Measurements from ENCODE around the gene SERPINB5. TPM values are rescaled to one million over a fixed set of nuclear protein-coding genes. Genes with fewer than 3 reads are reported as not detected.

The SERPINB5 gene
- total and polyA plus RNA-seq, 2 experiments from 2014 or later, result 0.16 TPM; not detected in 1

DNA sequence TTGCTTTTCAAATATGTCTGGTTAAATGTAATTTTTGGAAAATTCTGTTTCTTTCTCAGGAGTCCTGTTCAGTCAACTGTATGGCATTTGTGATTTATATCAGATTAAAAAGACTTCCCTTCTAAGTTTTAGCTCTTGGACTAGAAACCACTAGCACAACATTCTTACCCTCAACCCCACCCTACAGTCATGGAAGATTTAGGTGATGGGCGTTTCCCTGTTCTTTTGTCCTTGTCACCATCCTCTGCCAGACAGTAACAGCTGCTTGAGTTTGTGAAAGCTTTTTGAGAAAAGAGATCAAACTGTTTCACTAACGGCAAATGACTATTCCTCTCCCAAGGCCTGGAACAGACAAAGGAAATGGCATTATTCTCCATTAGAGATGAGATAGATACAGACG is 31.8 kb downstream of the SERPINB5 start:
- Histone ChIP-seq H4K20me1 (replicated peaks; ENCODE audit: insufficient read depth) (no peaks in the 10 kb centered on the region), H3K4me1 (ENCODE audit: insufficient read depth) (peaks cover 26% of the 10 kb centered on the region), H3K4me3 (no peak overlapping the region), H3K36me3 (ENCODE audit: insufficient read depth) (no peaks in the 10 kb centered on the region), H3K27ac (ENCODE audit: low read depth) (no peak overlapping the region), H3K4me2 (no peak overlapping the region), H3K79me2 (replicated peaks; ENCODE audit: insufficient read depth) (no peaks in the 10 kb centered on the region), H3K27me3 (ENCODE audit: insufficient read depth) (no peaks in the 10 kb centered on the region), H3K9me2 (ENCODE audit: insufficient read depth) (no peaks in the 10 kb centered on the region), H2AFZ (0 out of 2 replicates have a peak overlapping the region, but pooled peaks have one; percentile 32), H3F3A (replicated peaks; ENCODE audit: low read depth) (no peaks in the 10 kb centered on the region)
- H3K27ac Mint-ChIP-seq, result no peak overlapping the region
- no peak overlapping the region for H3K4me3 Mint-ChIP-seq
- H3K27me3 Mint-ChIP-seq (ENCODE audit: insufficient read depth, low read depth, poor library complexity), result peaks cover 3% of the 10 kb centered on the region
- no peaks in the 10 kb centered on the region for H3K9me3 Mint-ChIP-seq
- no peaks in the 10 kb centered on the region for H3K36me3 Mint-ChIP-seq (ENCODE audit: low read depth)
- ATAC-seq (no peak), DNase-seq (ENCODE audit: low spot score) (no peak)
- TF ChIP-seq EZH2 (IDR thresholded peaks at IDR 0.05; ENCODE audit: low read depth, unreplicated experiment) (no peak), EZH2phosphoT487 (IDR thresholded peaks at IDR 0.05; ENCODE audit: unreplicated experiment) (no peak), JUNB (IDR thresholded peaks at IDR 0.05; ENCODE audit: unreplicated experiment) (no peak), NANOG (IDR thresholded peaks at IDR 0.05; ENCODE audit: borderline replicate concordance) (no peak), ZNF331 (CRISPR knock-in tag; IDR thresholded peaks at IDR 0.05; ENCODE audit: low read depth) (no peak), CREB1 (CRISPR knock-in tag; IDR thresholded peaks at IDR 0.05; ENCODE audit: low read depth) (no peak), STAT1 (IDR thresholded peaks at IDR 0.05; ENCODE audit: unreplicated experiment) (no peak), ZNF114 (CRISPR knock-in tag; IDR thresholded peaks at IDR 0.05) (no peak), POLR2AphosphoS5 (IDR thresholded peaks at IDR 0.05; ENCODE audit: low read depth) (no peak)
- TF ChIP-seq, protein P1, sequence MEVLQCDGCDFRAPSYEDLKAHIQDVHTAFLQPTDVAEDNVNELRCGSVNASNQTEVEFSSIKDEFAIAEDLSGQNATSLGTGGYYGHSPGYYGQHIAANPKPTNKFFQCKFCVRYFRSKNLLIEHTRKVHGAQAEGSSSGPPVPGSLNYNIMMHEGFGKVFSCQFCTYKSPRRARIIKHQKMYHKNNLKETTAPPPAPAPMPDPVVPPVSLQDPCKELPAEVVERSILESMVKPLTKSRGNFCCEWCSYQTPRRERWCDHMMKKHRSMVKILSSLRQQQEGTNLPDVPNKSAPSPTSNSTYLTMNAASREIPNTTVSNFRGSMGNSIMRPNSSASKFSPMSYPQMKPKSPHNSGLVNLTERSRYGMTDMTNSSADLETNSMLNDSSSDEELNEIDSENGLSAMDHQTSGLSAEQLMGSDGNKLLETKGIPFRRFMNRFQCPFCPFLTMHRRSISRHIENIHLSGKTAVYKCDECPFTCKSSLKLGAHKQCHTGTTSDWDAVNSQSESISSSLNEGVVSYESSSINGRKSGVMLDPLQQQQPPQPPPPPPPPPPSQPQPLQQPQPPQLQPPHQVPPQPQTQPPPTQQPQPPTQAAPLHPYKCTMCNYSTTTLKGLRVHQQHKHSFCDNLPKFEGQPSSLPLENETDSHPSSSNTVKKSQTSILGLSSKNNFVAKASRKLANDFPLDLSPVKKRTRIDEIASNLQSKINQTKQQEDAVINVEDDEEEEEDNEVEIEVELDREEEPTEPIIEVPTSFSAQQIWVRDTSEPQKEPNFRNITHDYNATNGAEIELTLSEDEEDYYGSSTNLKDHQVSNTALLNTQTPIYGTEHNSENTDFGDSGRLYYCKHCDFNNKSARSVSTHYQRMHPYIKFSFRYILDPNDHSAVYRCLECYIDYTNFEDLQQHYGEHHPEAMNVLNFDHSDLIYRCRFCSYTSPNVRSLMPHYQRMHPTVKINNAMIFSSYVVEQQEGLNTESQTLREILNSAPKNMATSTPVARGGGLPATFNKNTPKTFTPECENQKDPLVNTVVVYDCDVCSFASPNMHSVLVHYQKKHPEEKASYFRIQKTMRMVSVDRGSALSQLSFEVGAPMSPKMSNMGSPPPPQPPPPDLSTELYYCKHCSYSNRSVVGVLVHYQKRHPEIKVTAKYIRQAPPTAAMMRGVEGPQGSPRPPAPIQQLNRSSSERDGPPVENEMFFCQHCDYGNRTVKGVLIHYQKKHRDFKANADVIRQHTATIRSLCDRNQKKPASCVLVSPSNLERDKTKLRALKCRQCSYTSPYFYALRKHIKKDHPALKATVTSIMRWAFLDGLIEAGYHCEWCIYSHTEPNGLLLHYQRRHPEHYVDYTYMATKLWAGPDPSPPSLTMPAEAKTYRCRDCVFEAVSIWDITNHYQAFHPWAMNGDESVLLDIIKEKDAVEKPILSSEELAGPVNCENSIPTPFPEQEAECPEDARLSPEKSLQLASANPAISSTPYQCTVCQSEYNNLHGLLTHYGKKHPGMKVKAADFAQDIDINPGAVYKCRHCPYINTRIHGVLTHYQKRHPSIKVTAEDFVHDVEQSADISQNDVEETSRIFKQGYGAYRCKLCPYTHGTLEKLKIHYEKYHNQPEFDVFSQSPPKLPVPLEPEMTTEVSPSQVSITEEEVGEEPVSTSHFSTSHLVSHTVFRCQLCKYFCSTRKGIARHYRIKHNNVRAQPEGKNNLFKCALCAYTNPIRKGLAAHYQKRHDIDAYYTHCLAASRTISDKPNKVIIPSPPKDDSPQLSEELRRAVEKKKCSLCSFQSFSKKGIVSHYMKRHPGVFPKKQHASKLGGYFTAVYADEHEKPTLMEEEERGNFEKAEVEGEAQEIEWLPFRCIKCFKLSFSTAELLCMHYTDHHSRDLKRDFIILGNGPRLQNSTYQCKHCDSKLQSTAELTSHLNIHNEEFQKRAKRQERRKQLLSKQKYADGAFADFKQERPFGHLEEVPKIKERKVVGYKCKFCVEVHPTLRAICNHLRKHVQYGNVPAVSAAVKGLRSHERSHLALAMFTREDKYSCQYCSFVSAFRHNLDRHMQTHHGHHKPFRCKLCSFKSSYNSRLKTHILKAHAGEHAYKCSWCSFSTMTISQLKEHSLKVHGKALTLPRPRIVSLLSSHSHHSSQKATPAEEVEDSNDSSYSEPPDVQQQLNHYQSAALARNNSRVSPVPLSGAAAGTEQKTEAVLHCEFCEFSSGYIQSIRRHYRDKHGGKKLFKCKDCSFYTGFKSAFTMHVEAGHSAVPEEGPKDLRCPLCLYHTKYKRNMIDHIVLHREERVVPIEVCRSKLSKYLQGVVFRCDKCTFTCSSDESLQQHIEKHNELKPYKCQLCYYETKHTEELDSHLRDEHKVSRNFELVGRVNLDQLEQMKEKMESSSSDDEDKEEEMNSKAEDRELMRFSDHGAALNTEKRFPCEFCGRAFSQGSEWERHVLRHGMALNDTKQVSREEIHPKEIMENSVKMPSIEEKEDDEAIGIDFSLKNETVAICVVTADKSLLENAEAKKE (CRISPR knock-in tag; IDR thresholded peaks at IDR 0.05), result no peak
- TF ChIP-seq, protein P2, sequence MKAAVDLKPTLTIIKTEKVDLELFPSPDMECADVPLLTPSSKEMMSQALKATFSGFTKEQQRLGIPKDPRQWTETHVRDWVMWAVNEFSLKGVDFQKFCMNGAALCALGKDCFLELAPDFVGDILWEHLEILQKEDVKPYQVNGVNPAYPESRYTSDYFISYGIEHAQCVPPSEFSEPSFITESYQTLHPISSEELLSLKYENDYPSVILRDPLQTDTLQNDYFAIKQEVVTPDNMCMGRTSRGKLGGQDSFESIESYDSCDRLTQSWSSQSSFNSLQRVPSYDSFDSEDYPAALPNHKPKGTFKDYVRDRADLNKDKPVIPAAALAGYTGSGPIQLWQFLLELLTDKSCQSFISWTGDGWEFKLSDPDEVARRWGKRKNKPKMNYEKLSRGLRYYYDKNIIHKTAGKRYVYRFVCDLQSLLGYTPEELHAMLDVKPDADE (IDR thresholded peaks at IDR 0.05), result no peak
- TF ChIP-seq, protein P3, sequence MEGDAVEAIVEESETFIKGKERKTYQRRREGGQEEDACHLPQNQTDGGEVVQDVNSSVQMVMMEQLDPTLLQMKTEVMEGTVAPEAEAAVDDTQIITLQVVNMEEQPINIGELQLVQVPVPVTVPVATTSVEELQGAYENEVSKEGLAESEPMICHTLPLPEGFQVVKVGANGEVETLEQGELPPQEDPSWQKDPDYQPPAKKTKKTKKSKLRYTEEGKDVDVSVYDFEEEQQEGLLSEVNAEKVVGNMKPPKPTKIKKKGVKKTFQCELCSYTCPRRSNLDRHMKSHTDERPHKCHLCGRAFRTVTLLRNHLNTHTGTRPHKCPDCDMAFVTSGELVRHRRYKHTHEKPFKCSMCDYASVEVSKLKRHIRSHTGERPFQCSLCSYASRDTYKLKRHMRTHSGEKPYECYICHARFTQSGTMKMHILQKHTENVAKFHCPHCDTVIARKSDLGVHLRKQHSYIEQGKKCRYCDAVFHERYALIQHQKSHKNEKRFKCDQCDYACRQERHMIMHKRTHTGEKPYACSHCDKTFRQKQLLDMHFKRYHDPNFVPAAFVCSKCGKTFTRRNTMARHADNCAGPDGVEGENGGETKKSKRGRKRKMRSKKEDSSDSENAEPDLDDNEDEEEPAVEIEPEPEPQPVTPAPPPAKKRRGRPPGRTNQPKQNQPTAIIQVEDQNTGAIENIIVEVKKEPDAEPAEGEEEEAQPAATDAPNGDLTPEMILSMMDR (conservative IDR thresholded peaks at IDR 0.05; ENCODE audit: low read depth in 2 of 2), result no peak
- TF ChIP-seq, protein P4, sequence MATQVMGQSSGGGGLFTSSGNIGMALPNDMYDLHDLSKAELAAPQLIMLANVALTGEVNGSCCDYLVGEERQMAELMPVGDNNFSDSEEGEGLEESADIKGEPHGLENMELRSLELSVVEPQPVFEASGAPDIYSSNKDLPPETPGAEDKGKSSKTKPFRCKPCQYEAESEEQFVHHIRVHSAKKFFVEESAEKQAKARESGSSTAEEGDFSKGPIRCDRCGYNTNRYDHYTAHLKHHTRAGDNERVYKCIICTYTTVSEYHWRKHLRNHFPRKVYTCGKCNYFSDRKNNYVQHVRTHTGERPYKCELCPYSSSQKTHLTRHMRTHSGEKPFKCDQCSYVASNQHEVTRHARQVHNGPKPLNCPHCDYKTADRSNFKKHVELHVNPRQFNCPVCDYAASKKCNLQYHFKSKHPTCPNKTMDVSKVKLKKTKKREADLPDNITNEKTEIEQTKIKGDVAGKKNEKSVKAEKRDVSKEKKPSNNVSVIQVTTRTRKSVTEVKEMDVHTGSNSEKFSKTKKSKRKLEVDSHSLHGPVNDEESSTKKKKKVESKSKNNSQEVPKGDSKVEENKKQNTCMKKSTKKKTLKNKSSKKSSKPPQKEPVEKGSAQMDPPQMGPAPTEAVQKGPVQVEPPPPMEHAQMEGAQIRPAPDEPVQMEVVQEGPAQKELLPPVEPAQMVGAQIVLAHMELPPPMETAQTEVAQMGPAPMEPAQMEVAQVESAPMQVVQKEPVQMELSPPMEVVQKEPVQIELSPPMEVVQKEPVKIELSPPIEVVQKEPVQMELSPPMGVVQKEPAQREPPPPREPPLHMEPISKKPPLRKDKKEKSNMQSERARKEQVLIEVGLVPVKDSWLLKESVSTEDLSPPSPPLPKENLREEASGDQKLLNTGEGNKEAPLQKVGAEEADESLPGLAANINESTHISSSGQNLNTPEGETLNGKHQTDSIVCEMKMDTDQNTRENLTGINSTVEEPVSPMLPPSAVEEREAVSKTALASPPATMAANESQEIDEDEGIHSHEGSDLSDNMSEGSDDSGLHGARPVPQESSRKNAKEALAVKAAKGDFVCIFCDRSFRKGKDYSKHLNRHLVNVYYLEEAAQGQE (IDR thresholded peaks at IDR 0.05; ENCODE audit: unreplicated experiment), result no peak
- H3K4me1 Mint-ChIP-seq, result peaks cover 18% of the 10 kb centered on the region

All from GM23338 (cell line).